GM21423 (cell line): ENCODE data around the gene EVI5.

ENCODE experiments used
- ATAC-seq: cut with Tn5 transposase; IDR thresholded peaks from one replicate; pipeline ENCODE4 v1.9.1; 2021; ENCODE audit warnings: mild to moderate bottlenecking, moderate library complexity; ENCODE audit not compliant: unreplicated experiment

Gene EVI5

DNA sequence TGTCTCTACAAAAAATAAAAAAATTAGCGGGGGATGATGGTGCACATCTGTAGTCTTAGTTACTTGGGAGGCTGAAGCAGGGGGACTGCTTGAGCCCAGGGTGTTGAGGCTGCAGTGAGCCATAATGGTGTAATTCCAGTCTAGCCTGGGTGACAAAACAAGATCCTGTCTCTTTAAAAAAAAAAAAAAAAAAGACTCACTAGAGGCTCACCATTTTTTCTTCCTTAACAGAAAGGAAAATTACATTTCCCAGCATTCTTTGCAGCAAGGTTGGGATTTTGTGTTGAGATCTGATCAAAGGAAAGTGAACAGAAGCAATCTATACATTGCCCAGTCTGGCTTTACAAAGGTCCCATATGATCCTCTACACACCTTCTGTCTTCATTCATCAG, 319.7 kb downstream of the EVI5 start:
- ATAC-seq: no peak

- no peak for ATAC-seq
These were observed 320.2 kb downstream of the EVI5 start for GRCh38 chr1:92464588-92465255.

DNA sequence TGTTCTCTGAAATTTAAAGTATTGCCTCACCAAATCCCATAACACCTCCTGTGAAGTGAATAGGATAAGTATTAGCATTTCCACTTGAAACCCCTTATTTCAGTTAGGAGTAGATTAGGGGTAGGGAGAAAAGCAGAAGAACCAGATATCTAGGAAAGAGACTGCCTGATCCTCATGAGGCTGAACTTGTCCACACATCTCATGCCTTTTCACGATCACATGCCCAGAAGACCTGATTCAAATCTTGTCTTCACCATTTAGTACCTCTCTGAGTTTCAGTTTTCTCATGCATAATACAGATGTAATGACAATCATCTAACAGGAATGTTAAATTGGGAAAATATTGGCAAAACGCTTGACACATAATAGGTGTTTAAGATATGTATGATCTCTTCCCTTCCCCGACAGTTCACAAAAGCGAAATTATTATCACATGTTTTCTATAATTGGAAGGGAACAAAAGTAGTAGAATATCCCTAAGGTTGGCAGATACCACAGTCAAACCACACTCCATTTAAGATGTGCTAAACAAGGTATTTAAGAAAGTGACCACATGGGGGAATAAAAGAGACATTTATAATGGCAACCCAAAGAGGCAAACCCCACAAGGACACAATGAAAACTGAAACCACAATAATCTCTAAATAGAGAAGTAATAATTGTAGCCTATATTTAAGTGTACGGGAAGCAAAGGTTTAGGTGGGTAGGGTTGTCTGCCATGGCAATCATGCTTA, 323.4 kb downstream of the EVI5 start:
- ATAC-seq: peak; percentile 58

GRCh38 chr1:92459871-92460320, 325.0 kb downstream of the EVI5 start:
- no peak for ATAC-seq
